Ovary (tissue), 3 donors: ENCODE measurements around the gene CASP10.

Experiments
- CTCF ChIP-seq, 3 donors: fragments of 450-650 bp in 2 of 3; fragments of 200-600 bp in 1 of 3; IDR thresholded peaks; one replicate each; pipeline versions ENCODE4 v1.5.1 to v1.8.0; 2016 to 2022; ENCODE audit warnings: antibody characterized with exemption in 3 of 3, mild to moderate bottlenecking in 1 of 3
- EP300 ChIP-seq: sonication (generic); formaldehyde crosslinking; IDR thresholded peaks from one replicate; pipeline ENCODE4 v1.6.1; 2017; ENCODE audit warnings: antibody characterized with exemption
- POLR2A ChIP-seq: fragments of 450-650 bp; IDR thresholded peaks from one replicate; pipeline ENCODE4 v1.6.1; 2017; ENCODE audit warnings: antibody characterized with exemption, mild to moderate bottlenecking, moderate library complexity
- donor health status: DM: no; HTN: no; CAD: no.

GRCh38 chr2:201205515-201205849, 22.5 kb downstream of the CASP10 start:
- TF ChIP-seq CTCF (IDR thresholded peaks at IDR 0.05) (no peak), POLR2A (no peak), EP300 (no peak)
